CD4-positive, alpha-beta T cell treated with Interleukin-6 at 100 ng/mL for 8 hours (primary cell): Measurements from ENCODE around the gene FOXB2.
"Not testable (repeated sequence)": the region's sequence is repeated elsewhere in the genome, so short reads cannot be mapped to it uniquely, and the experiment has no call there.

Source experiments
- DNase-seq: peaks from one replicate; pipeline ENCODE4 v3.0.0-alpha.2; 2020; ENCODE audit warnings: mixed read lengths, low spot score

Gene FOXB2

GRCh38 chr9:77016526-77017504, 2.6 kb upstream of the FOXB2 start:
- no peak for DNase-seq

GRCh38 chr9:77017505-77017894, 2.0 kb upstream of the FOXB2 start:
- DNase-seq = no peak

DNA sequence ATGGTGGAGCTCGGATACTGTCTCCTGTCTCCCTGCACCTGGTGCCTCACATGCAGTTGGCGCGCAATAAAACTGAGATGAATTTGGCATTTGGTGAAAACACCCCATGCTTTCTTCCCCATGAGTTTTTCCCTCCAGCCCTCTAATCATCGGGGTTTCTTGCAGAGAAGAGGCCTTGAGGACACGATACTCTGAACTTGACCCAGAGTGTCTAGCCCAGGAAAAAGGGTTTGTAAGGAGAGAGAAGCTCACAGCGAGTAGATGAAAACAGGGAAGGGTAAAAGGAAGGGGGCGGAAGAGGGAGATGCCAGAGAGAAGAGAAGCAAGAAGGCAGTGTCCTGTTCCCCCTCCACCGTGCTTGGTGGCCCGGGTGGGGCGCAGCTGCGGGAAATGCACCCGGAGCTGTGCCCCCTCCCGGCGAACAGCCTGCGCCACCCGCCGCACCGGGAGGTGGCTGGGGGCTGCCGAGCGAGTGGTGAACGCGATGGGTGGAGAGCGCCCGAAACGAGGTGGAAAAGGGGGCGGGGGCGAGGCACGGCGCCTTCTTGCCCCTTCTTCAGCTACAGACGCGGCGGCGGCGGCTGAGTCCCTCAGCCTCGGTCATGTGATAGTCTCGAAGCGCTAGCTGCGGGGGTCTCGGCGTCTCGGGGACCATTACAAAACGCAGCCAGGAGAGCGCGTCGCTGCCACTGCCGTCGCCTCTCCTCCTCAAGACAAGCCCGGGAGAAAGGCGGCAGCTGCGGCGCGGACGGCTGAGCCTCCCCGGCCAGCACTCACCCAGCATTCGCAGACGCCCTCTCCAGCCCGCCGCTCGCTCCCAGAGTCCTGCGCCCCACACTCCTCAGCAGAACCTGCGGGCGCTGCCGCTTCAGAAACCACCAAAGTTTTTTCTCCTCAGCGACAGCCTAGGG, 1.1 kb upstream of the FOXB2 start:
- DNase-seq = no peak

- no peak for DNase-seq
These were observed 553 bp upstream of the FOXB2 start for GRCh38 chr9:77018969-77019235.

GRCh38 chr9:77019926-77020412, 514 bp downstream of the FOXB2 start:
- no peak for DNase-seq

DNA sequence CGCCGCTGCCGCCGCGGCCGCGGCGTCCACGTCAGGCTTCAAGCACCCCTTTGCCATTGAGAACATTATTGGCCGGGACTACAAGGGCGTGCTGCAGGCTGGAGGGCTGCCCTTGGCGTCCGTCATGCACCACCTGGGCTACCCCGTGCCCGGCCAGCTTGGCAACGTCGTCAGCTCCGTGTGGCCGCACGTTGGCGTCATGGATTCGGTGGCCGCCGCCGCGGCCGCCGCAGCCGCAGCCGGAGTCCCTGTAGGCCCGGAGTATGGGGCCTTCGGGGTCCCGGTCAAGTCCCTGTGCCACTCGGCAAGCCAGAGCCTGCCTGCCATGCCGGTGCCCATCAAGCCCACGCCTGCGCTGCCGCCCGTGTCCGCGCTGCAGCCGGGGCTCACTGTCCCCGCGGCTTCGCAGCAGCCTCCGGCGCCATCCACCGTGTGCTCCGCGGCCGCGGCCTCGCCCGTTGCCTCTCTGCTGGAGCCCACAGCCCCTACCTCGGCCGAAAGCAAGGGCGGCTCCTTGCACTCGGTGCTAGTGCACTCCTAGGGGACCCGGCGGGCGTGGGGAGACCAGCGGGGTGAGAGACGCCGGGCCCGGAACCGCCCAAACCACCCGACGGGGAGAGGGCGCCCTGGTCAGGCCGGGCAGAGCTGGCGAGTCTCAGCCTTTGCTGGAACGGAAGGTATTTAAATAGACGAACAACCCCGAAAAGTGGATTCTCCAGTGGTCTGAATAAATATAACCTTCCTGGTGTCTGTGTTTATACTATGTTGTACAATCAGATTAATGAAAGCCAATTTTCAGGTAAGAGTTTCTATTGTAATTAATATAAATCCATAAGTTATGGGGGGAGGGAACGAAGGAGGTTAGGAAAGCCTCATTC, 1.2 kb downstream of the FOXB2 start:
- DNase-seq = no peak

GRCh38 chr9:77021291-77021894, 1.9 kb downstream of the FOXB2 start:
- no peak for DNase-seq

DNA sequence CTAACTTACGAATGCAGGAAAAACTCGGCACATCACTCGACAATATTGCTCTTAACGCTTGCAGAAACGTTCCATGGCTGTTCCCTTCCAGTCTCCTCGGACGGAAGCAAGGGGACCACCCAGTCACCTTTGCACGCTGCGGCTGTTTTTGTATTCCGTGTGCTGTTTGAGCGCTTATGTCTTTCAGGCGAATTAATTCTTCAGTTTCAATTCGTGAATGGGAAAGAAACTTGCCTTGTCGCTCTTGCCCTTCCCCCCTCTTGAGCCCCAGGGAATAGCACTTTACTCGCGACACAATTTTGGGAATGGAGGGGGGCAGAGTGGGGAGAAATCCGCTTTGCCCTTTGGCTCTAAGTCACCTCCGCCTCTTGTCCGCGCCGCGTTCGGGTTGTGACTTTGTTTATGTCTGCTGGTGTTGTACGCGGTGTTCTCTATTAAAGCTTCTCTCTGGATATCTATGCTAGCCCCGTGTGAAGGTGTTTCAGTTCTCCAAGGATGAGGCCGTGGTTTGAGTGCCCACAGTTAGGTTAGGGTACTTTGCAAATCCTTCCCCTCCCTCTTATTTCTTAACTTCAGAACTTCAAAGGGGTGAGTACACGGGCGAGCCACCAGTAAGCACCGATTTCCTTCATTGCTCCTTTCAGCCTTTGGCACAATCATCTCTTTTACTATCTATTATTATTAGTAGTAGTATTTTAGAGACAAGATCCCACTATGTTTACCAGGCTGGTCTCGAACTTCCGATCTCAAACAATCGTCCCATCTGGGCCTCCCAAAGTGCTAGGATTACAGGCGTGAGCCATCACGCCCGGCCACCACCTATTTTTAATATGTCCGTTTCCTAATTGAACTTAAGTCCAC, 2.7 kb downstream of the FOXB2 start:
- no peak for DNase-seq

DNA sequence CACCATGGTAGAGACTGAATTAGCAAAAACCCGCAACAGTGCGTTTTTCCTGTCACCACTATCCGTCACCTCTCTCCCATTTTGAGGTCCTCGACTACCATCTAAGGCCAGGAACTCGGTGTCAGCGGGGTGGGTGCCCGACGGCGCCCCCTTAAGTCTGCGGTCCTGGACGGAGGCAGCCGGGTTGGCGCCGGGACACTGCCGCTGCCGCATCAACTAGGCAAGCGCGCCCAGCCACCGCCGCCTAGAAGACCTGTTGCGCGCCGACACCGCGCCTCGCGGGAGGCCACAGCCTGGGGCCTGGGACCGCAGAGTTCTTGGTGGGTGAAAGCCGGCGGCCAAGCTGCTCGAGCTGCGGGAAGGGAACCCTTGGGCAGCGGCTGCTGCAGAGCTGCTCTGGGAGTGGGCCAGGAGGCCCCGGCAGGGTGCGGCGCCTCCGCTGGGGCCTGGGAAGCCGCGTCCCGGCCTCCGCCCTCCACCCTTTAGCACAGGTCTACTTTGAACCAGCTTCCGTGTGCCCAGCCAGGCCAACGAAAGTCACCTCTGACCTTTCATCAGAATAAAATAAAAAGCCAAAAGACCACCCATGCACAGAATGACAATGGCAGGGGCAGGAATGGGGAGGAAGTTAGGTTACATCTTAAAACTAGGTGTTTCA, 3.5 kb downstream of the FOXB2 start:
- DNase-seq = no peak

DNA sequence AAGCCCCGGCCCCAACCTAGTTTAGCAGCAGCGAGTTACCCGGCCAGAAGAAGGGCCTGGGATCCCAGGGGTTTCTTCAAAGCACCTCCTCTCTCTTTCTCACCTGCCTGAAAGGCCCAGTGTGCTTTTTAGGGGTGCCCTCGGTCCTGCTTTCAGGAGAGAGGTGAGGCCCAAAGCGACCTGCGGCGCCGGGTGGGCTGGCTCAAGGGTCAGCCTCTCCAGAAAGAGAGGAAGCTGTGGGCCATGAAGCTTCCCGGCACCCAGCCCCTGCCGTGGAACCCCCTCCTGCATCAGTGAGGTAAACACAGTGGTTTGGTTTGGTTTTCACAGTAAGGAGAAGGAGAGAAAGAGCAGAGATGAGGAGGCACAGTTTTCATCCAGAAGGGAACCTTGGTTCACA, 4.3 kb downstream of the FOXB2 start:
- no peak for DNase-seq

DNA sequence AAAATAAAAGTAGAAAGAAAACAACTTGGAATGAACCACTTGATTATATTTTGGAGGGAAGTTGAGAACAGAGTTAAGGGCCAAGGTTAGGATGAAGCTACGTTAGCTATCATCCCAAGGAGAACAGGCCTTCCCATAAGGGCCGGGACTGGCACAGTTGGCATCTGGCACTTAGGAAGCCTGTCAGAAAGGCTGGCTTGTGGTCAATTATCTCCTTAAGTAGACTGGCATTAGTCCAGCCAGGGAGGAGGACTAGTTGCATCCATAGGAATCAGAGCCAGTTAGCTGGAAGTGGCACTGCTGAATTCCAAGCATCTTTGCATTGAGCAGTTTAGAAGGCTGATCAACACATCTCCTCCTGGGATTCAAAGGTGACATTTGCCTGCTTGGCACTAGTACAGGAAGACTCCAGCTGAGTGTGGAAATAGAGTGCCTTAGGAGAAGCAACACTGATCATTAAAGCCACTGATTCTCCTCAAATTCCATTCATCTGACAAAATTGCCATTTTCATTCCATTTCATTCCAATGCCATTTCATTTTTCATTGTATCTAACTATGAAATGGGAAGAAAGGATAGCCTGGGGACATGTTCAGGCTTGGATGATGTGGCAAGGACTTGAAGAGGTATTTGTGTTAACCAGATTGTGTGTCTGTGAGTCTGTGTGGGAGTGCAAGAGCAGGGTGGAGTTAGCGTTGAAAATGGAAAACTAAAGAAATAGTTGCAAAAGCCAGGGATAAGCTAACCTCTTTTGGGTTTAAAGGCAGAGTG, 5.5 kb downstream of the FOXB2 start:
- DNase-seq = no peak

DNA sequence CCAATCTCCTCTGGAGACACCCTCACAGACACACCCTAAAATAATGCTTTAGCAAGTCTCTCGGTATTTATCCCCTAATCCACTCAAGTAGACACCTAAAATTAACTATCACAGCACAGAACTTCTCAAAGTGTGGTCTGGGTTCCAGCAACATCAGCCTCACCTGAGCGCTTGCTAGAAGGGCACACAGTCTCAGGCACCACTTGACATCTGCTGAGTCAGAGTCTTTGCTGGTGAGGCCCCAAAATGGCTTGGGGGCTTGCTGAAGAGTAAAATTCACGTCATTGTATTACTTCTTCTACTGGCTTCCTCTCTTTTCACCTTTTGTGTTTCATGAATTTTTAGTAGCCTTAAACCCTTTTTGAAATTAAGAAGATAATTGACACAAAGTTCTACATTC, 9.0 kb downstream of the FOXB2 start:
- no peak for DNase-seq

DNA sequence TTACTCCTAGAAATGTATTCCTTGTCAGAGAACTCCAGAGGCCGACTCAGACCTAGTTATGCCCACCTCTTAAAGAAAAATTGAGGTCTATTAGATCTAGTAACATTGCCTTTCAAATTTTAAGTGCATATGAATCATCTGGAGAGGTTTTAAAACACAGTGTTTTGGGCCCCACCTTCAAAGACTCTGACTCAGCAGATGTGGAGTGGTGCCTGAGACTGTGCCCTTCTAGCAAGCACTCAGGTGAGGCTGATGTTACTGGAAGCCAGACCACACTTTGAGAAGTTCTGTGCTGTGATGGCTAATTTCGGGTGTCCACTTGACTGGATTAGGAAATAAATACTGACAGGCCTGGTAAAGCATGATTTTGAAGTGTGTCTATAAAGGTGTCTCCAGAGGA, 10.6 kb downstream of the FOXB2 start:
- no peak for DNase-seq

- DNase-seq = no peak
These were observed 19.0 kb downstream of the FOXB2 start for GRCh38 chr9:77038281-77039036.

DNA sequence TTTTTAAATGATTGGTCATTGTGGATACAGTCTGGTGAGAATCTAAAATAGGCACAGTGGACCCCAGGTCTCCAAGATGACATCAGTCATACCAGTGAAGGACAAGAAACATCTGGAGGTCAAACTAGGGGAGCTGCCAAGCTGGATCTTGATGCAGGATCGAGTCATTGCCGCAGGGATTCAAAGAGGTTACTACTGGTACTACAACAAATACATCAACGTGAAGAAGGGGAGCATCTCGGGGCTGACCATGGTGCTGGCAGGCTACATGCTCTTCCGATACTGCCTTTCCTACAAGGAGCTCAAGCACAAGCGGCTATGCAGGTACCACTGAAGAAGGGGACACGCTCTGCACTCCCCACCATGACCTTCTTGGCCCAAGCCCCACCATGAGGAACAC, 20.9 kb downstream of the FOXB2 start:
- no peak for DNase-seq

GRCh38 chr9:77043743-77044142, 24.3 kb downstream of the FOXB2 start:
- DNase-seq = not testable (repeated sequence)

- DNase-seq = not testable (repeated sequence)
These were observed 41.2 kb downstream of the FOXB2 start for GRCh38 chr9:77060681-77061080.

GRCh38 chr9:77063645-77064285, 44.3 kb downstream of the FOXB2 start:
- no peak for DNase-seq
